ENCODE results near the gene FHIT. TPM values are rescaled to one million over a fixed set of nuclear protein-coding genes. Genes with fewer than 3 reads are reported as not detected.

FHIT gene
- total and polyA plus RNA-seq, 4 donors = 2.1 to 14.7 (median 6.6) TPM

DNA sequence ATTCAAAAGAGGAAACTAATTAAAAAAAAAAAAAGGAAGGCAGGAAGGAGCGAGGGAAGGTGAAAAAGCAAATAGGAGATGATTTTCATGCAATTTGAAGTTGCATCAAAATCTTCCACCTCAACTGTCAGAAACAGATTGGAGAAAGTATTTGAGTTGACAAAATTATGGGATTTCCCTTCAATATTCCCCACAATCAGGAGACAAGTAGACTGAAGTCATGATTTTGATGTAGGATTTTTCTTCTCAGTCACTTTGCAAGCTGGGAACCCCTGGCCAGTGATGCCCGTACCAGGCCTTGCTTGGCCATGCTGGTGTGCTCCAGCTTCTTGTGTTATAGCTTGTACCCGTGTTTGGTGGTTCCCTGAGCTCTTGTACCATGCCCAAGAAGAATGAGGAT lies 1347.0 kb downstream of the FHIT start:
- no peak for DNase-seq (ENCODE audit: low spot score)
- WGBS = 90% methylated on average over 3 of the region's 3 CpGs
- no peak overlapping the region for H3K9ac ChIP-seq (ENCODE audit: low read depth in 1 of 2, low read length in 2 of 2)
- no peaks in the 10 kb centered on the region for H3K4me1 ChIP-seq (ENCODE audit: control insufficient read depth in 4 of 4, insufficient read depth in 4 of 4, low read length in 3 of 4)
- H3K27ac ChIP-seq (ENCODE audit: low read depth in 1 of 2, low read length in 2 of 2) = no peak overlapping the region
- no peak overlapping the region for H3K4me3 ChIP-seq (ENCODE audit: low read depth in 1 of 3, low read length in 3 of 3)
- H3K27me3 ChIP-seq (ENCODE audit: control insufficient read depth in 4 of 4, insufficient read depth in 4 of 4, low read length in 3 of 4) = no peaks in the 10 kb centered on the region
- H3K9me3 ChIP-seq (ENCODE audit: control insufficient read depth in 4 of 4, low read length in 3 of 4) = peaks cover 0 to 8% (median 3%) of the 10 kb centered on the region in 4 donors
- TF ChIP-seq YY1 (IDR thresholded peaks at IDR 0.05) (no peak), REST (IDR thresholded peaks at IDR 0.05) (no peak), SP1 (IDR thresholded peaks at IDR 0.05) (no peak), ZBTB33 (IDR thresholded peaks at IDR 0.05) (no peak), FOXA2 (IDR thresholded peaks at IDR 0.05) (no peak), NR2F2 (IDR thresholded peaks at IDR 0.05) (no peak), HNF4G (IDR thresholded peaks at IDR 0.05) (no peak), RAD21 (IDR thresholded peaks at IDR 0.05) (no peak), EGR1 (IDR thresholded peaks at IDR 0.05; ENCODE audit: low read depth in 2 of 2) (no peak), GABPA (IDR thresholded peaks at IDR 0.05 in 1 of 2, conservative IDR thresholded peaks at IDR 0.05 in 1 of 2) (no peak), TAF1 (conservative IDR thresholded peaks at IDR 0.05) (no peak), FOXA1 (IDR thresholded peaks at IDR 0.05) (no peak), MAX (IDR thresholded peaks at IDR 0.05) (no peak), HNF4A (conservative IDR thresholded peaks at IDR 0.05) (no peak), JUND (IDR thresholded peaks at IDR 0.05) (no peak), RXRA (IDR thresholded peaks at IDR 0.05) (no peak)
- TF ChIP-seq, protein P1, sequence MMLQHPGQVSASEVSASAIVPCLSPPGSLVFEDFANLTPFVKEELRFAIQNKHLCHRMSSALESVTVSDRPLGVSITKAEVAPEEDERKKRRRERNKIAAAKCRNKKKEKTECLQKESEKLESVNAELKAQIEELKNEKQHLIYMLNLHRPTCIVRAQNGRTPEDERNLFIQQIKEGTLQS (IDR thresholded peaks at IDR 0.05) = no peak
- TF ChIP-seq, protein P2, sequence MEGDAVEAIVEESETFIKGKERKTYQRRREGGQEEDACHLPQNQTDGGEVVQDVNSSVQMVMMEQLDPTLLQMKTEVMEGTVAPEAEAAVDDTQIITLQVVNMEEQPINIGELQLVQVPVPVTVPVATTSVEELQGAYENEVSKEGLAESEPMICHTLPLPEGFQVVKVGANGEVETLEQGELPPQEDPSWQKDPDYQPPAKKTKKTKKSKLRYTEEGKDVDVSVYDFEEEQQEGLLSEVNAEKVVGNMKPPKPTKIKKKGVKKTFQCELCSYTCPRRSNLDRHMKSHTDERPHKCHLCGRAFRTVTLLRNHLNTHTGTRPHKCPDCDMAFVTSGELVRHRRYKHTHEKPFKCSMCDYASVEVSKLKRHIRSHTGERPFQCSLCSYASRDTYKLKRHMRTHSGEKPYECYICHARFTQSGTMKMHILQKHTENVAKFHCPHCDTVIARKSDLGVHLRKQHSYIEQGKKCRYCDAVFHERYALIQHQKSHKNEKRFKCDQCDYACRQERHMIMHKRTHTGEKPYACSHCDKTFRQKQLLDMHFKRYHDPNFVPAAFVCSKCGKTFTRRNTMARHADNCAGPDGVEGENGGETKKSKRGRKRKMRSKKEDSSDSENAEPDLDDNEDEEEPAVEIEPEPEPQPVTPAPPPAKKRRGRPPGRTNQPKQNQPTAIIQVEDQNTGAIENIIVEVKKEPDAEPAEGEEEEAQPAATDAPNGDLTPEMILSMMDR (IDR thresholded peaks at IDR 0.05; ENCODE audit: low read depth, low read length, missing input control) = no peak
- H3K36me3 ChIP-seq (ENCODE audit: control insufficient read depth in 4 of 4, insufficient read depth in 3 of 4, low read depth in 1 of 4, low read length in 3 of 4) = no peaks in the 10 kb centered on the region

All from liver (tissue), 9 donors.